GM21717 (cell line): ENCODE results near the gene ITGA4.

Source experiments
- ATAC-seq: cut with Tn5 transposase; IDR thresholded peaks from one replicate; pipeline ENCODE4 v1.9.1; 2021; ENCODE audit warnings: mild to moderate bottlenecking, moderate library complexity; ENCODE audit not compliant: unreplicated experiment

ITGA4 gene

DNA sequence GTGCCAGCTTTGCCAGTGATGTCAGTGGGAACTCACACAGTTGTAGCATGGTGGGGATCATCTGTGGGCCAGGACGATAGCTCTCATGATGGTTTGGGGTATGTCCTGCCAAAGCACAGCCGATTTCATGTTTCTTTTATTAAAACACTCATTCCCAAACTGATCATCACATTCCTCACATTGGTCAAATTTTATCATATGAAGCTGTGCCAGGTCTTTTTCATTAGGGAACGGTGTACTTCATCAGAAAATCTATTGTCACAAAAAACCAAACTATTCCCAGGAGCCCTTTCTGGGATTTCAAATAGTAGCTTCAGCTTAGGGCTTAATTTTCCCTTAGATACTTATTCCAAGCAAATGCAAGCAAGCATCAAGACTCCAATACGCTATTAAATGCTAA is 42.0 kb downstream of the ITGA4 start:
- ATAC-seq, result no peak

DNA sequence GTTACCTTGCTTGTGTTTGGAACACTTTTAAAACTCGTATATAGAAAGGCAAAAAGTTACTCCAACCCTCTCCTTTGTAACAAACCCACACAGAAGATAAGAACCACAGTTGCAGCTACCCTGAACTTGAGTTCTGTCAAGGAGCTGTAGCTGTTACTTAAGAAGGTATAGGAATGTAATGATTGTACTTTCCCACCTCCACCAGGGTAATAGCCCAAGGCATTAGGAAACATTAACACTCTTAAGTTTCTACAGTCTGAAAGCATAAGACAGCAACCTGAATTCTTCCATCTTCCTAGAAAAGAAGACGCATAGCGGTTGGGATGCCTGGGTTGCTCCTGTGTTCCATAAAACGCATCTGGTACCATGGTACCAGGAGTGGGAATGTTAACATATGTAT is 43.0 kb downstream of the ITGA4 start:
- ATAC-seq, result no peak

DNA sequence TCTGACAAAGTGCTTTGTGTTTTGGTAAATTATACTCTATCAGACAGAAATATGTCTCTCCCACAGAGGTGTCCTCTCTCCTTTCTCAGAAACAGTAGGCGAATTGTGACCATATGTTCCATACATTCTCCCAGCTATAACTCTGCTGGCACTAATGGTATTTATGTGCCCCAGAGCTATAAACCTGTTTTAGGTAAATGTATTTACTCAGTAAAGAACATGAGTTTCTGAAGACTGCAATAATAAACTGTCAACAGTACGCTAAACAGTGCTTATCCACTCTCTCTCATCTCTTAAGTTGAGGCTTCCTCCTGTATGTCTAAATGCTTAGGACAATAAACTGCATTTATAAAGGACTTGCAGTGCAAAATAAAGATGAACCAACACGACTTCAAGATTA is 58.5 kb downstream of the ITGA4 start:
- no peak for ATAC-seq

DNA sequence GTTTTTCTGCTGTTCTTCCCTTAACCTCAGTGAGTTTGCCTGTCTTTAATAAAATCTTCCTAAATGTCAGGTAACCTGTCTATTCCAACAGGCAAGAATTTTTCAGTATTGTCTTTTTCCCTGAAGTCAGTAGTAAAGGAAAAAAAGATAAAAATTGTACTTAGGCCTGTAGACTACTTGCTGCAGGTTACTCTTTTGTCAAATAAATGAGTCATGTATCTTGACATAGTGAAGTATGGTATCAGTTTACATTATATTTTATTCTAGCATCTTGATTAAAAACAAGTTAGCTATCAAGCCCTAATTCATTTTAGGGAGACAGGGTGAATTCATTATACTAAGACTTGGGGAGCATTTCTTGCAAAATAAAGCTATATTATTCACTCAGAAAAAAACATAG is 59.8 kb downstream of the ITGA4 start:
- ATAC-seq, result no peak

DNA sequence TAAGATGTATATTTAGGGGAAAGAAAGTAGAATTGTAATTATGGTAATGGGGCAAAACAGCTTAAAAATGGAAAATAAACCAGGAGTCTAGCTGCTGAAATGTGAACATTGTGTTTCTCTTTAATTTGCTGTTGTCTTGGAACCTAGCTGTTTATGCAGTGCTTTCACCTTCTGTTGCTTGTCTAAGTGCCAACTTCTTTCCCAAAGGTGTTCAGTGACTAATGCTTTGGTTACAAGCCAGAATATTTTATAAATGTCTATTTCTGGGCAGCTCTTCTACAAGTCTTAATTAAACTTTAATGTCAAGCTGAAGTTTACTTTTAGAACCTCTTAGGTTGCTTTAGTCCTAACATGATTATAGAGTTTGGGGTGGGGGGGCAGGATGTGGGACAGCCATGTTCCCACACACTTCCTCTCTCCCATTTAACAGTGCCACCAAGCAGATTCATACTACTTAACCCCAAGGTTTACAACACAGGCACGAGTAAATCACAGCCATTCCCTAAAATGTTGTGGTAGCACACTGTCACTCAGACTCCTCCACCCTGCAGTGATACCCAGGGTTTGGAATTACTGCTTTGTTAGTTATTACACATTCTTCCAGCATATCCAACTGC is 60.6 kb downstream of the ITGA4 start:
- ATAC-seq, result no peak

DNA sequence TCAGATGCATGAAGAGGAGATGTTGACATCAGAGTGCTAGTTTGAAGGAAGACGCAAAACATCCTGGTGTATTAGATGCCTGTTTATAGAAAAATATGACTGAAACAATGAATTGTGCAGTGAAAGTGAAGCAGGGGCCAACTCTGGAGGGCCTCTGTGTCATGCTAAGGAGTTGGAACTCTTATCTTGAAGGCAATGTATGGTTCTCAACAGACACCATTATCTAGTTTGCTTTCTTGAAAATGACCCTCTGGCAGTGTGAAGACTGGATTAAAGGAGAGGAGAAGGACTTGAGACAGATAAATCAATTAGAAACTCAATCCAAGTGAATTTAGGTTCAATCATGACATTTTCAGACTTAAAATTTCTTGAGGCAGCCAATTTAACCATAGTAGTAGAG is 63.1 kb downstream of the ITGA4 start:
- no peak for ATAC-seq

DNA sequence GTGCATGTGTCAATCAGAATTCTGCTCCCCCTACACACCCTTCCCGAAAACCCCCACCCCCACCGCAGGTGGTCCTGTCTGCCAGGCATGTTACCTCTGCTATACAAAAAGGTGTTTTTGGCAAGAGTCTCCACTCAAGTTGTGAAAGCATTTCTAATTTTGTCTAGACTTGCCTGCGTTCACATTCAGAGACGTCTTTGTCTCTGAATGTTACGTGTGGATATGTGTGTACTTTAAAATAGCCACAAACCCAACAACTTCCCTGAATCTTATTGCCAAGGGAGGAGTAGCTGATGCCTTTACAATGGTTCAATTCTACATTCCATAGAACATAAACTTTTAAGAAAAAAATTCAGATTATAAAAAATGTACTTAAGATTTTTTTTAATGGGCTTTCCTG is 66.6 kb downstream of the ITGA4 start:
- no peak for ATAC-seq

DNA sequence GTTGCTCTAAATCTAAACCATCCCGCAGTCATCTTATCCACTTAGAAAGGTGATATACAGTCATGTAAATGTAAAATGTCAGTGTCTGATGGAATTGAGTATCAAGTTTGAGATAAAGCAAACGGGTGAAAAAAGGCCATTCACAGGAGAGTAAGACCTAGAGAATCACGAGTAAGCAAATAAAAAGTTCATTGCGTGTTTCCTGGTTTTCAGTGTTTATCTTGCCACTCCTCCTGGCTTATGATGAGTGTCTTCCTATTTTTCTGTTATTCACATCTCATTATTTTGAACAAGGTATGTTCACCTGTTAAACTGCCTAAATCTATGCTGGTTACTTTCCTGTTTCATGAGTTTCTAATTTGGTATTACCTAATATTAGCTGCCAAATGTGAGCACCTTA is 68.8 kb downstream of the ITGA4 start:
- no peak for ATAC-seq

DNA sequence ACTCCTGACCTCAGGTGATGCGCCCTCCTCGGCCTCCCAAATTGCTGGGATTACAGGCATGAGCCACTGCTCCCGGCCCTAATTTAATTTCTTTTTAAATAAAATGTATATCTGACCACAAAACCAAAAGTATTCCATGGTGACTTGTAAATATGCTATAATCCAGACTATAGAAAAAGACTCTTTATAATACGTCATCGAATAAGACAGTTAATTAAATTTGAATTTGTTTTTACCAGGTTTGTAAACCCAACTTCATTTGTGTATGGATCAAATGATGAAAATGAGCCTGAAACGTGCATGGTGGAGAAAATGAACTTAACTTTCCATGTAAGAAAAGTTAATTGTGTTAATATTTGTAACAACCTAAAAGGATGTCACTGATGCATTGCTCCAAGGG is 69.9 kb downstream of the ITGA4 start:
- no peak for ATAC-seq

DNA sequence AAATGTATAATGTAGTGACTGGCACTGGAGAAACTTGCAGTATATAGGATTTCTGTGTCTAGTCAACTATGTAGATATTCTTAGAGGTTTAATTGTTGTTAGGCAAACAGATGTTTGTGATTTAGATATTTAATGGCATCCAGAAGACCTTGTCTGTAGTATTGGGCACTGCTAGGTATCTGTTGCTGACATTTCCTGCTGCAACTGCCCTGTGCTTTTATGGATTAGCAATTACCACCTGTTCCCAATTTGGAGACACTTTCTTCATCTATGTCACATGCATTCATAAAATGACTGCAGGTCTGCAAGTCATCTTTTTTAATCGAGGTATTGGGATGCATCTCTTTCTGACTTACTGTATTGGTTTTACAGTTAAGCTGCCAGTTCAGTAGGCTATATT is 71.3 kb downstream of the ITGA4 start:
- ATAC-seq, result no peak

DNA sequence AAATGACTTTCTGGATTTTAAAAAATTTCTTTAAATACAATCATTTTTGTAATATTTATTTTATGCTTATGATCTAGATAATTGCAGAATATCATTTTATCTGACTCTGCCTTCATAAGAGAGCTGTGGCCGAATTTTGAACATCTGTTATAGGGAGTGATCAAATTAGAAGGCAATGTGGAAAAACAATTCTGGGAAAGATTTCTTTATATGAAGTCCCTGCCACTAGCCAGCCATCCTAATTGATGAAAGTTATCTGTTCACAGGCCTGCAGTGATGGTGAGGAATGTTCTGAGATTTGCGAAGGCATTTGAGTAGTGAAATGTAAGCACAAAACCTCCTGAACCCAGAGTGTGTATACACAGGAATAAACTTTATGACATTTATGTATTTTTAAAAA is 79.5 kb downstream of the ITGA4 start:
- ATAC-seq, result no peak

DNA sequence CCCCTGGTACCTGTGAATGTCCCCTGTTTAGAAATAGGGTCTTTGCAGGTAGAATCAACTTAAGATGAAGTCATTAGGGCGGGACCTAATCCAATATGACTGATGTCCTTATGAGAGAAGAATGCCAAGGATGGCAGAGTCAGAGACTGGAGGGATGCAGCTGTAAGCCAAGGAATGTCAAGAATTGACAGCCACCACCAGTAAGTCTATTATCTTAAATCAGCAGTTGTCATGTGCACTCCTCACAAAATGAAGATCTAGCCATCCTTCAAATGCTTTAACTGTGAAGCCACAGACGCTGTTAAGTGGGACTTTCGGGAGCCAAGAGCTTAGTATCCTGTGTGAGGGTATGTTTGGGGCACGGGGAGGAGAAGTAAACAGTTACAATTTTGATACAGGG is 83.2 kb downstream of the ITGA4 start:
- ATAC-seq, result no peak

DNA sequence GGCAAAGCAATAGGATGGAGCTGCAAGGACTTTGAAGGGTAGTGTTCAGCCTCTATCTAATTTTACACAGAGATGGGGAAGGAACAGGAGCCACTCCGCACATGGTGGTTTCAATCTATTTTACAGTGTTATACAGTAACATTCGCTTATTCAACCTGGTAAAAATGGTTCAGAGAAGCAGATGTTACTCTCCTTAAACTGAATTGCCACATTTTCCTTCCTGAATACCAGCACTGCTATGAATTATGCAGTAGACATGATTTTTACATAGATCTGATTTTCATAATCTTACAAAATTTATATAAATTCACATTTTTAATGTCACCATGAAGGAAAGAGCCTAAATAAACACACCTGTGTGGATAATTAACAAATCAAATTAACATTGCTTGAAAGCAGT is 85.0 kb downstream of the ITGA4 start:
- ATAC-seq, result no peak

DNA sequence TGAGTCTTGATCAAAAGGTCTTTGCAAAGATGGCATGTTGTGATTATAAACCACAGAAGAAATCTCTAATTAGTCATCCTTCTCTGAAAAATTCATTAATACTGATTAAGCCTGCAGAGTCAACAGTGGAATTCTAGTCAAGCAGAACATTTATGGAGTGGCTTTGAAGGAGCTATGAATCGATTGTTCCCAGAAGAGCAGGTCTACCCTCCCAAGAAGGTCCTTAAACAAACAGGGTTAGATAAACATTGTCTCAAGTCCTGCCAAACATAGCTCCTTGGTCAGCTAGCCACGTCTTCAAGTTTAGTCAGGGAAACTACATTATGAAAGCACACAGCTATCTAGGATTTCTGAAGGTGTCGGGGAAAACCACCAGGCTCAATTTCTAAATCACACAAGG is 88.9 kb downstream of the ITGA4 start:
- ATAC-seq, result no peak

DNA sequence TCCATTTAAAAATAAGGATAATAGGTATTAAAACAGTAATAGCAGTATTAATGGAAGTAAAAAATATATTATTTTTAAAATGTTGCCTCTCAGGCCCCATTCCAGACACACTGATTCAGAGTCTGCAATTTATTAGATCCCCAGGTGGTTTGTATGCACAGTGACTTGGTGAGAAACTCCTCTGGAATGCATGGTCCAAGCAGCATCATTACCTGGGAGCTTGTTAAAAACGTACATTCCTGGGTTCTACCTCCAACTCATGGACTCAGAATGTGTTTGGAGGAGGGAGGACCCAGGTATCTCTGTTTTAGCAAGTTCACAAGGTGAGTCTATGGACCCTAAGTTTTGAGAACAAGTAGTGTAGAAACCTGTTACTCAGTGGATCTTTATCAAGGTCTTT is 95.6 kb downstream of the ITGA4 start:
- no peak for ATAC-seq

DNA sequence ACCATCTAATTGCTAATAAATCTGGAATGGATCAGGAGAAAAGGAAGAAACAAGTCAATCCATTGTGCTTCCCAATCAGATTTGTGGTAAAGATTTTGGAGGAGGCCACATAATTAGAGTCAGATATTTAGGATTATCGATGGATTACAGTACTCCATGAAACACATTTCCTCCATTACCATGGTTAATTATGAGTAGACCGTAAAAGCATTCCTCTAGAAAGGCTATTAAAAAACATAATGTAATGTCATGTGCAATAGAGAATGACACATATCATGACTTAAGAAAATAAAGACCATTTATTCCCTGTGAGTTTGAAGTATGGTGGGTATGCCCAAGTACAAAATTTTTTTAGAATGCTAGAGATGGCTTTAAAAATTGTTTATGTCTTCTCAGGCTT is 96.1 kb downstream of the ITGA4 start:
- no peak for ATAC-seq

DNA sequence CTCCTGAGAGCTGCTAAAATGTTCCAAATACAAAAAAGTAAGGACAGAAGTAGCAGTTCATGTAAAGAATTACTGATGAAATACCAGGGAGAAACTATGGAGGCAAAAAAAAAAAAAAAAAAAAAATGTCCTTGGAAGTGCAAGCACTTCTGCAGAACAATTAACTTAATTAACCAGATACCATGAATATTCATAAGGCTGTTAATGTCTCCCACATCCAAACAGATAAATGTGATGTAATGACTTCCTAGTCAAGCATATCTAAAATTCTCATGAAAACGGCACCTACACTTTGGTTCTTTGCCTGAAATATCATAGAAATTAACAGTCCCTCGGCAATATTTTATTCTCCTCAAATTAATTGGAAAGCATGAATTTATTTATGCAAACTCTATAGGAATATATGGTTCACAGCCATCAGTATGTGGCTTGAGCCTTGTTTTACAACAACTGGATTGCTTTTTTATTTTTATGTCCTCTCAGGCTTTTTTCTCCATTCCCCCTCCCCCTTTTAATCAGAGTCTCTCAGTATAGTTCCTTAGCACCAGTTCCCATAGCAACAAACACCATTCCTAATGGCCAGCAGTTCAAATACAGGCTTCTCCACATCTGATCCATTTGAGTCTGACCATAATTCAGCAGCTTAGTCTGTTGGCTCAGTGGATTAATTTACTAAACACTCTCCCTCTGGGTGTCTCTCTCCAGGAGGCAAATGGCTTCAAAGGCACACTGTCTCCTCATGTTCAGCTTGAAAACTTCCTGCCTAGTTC is 97.1 kb downstream of the ITGA4 start:
- no peak for ATAC-seq

DNA sequence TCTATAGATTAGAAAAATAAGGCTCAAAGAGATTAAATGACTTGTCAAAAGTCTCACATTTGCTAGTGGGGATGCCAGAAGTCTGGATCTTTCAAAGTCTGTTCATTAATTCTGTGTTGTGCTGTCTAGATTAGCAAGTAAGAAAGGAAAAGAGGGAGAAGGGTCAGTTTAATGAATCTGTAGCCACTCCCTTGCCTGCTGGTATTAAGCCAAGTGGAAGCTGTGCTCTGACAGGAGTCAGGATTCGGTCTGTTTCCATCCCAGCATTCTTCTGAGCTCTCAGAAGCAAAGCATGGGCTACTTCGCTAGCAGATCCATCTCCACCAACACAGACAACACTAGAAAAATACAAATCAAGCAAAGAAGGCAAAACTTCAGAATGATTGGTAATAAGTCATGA is 101.2 kb downstream of the ITGA4 start:
- ATAC-seq, result no peak

DNA sequence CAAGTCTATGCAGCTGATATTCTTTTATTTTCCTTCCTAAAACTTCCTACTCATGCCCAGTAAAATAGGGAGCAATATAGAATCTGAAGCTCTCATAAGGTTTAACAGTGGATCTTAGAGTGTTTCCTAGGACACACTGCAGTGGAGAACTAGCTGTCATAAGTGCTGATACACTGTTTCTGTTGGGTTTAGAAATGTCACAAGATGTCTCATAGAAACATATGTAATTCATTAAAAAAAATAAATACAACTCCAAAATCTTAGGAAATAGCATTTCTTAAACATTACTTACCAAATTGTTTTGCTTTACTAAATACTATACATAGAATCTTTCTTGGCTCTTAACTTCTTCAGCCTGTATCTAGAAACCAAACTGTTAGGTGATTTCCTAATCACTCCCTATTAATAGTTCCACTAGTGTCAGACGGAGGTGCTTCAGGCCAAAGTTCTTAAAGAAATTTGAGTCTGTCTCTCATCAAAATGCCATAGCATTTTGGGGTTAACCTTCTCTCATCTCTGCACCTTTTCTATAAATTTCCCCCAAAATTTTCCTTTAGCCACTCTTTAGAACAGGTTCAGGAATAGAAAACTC is 106.0 kb downstream of the ITGA4 start:
- no peak for ATAC-seq

DNA sequence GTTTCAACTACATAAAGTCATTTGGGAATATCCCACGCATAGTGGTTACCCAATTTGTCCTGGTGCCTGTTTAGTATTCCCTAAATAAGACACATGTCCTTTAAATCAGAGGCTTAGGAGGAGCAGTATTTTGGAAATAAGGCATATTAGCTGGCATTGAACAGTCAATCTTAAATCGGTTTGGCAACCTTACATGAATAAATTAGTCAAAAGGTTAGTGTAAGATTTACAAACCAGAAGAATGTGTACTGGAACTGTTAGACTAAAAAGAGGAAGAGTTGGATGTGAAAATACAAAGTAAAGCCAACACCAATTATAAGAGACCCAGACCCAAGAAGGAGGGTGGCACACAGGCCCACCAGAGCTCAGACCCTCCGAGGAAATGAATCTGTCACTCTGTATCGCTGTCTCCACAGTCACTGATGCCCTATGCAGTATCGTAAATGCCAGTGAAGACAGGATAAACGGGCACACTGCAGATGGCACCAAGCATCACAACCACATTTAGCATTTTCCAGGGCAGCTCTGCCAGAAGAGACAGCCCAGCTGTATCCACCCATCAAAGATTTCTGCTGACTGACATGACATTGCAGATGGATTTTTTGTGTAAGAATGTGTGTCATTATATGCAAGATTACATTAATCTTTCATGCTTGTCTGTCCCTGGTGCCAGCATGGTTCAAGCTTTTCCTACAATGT is 109.3 kb downstream of the ITGA4 start:
- no peak for ATAC-seq

DNA sequence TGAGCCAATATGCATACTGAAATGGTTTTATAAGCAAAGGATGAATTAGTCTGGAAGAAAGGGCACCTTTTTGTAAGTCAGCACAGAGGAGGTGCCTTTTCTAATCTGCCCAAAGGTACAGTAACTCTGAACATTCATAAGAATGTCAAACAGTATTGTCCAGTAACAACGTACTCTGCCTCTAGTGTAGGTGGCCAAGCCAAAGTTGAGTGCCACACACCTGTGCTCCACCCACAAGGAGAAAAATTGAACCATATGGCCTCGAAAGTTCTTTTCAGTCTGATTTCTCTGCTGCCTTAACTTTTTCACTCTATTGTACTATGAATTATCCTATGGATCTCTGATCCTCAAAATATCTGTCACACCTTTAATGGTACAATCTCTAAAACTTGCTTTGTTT is 112.9 kb downstream of the ITGA4 start:
- ATAC-seq, result no peak
